SK-N-SH (cell line): ENCODE results near the gene RPL11. TPM values are rescaled to one million over a fixed set of nuclear protein-coding genes. Genes with fewer than 3 reads are reported as not detected.

Experiments
- CTCF ChIA-PET: fragments of 300-600, 350-600 bp; formaldehyde crosslinking; extraction: SDS; loops from one replicate; lab custom pipeline; 2021; lab: Yijun Ruan, JAX
- POLR2A ChIA-PET: fragments of 350-600 bp; sonication (Branson Sonifier 250); formaldehyde crosslinking; extraction: SDS; loops from one replicate; lab custom pipeline; 2020; ENCODE audit warnings: antibody characterized with exemption, inconsistent platforms; lab: Yijun Ruan, JAX
- DNase-seq: peaks from one replicate; pipeline ENCODE4 v3.0.0; 2012
- H2AFZ ChIP-seq: fragments of 200-600 bp; sonication (generic); 2 replicates; pipeline ENCODE4 v1.8.1; 2016; ENCODE audit warnings: antibody characterized with exemption, mild to moderate bottlenecking, low read depth
- H3F3A ChIP-seq: fragments of 200-600 bp; sonication (generic); replicated peaks from 2 replicates; pipeline ENCODE3; 2016; ENCODE audit warnings: antibody characterized with exemption, mild to moderate bottlenecking; ENCODE audit not compliant: insufficient read depth
- H3K27ac ChIP-seq, 2 experiments: fragments of 200-500 bp in 1 of 2; fragments of 200-600 bp in 1 of 2; sonication (Bioruptor generic) in 1 of 2; sonication (generic), shearing (Covaris generic) in 1 of 2; 2 replicates each; pipeline versions ENCODE4 v1.5.1 to v1.6.1; 2014 to 2016; ENCODE audit warnings: low read depth in 2 of 2, inconsistent platforms in 1 of 2, low read length in 1 of 2, mild to moderate bottlenecking in 1 of 2, mixed read lengths in 1 of 2
- H3K27me3 ChIP-seq: fragments of 200-600 bp; sonication (generic), shearing (Covaris generic); 2 replicates; pipeline ENCODE4 v1.6.1; 2016; ENCODE audit warnings: mixed run types; ENCODE audit not compliant: insufficient read depth
- H3K36me3 ChIP-seq, 2 experiments: fragments of 200-500 bp in 1 of 2; fragments of 200-600 bp in 1 of 2; sonication (Bioruptor generic) in 1 of 2; sonication (generic) in 1 of 2; replicated peaks in 1 of 2; 2 replicates each; pipeline versions ENCODE3 to v1.5.1; 2014 to 2016; ENCODE audit warnings: low read length in 1 of 2, mild to moderate bottlenecking in 1 of 2; ENCODE audit not compliant: insufficient read depth in 2 of 2, control insufficient read depth in 1 of 2
- H3K4me1 ChIP-seq, 2 experiments: fragments of 200-500 bp in 1 of 2; fragments of 200-600 bp in 1 of 2; sonication (Bioruptor generic) in 1 of 2; sonication (generic), shearing (Covaris generic) in 1 of 2; 2 replicates each; pipeline versions ENCODE4 v1.5.1 to v1.6.1; 2014 to 2016; ENCODE audit warnings: low read depth in 1 of 2, low read length in 1 of 2, mixed run types in 1 of 2; ENCODE audit not compliant: insufficient read depth in 2 of 2, control insufficient read depth in 1 of 2
- H3K4me2 ChIP-seq: fragments of 200-600 bp; sonication (generic), shearing (Covaris generic); 2 replicates; pipeline ENCODE4 v1.6.1; 2017; ENCODE audit warnings: mixed run types
- H3K4me3 ChIP-seq, 2 experiments: fragments of 200-500 bp in 1 of 2; fragments of 200-600 bp in 1 of 2; sonication (Bioruptor generic) in 1 of 2; sonication (generic), shearing (Covaris generic) in 1 of 2; 2 replicates each; pipeline versions ENCODE4 v1.5.1 to v1.8.1; 2014 to 2016; ENCODE audit warnings: low read depth in 2 of 2, inconsistent platforms in 1 of 2, low read length in 1 of 2, mild to moderate bottlenecking in 1 of 2, mixed read lengths in 1 of 2, moderate library complexity in 1 of 2
- H3K79me2 ChIP-seq: fragments of 200-600 bp; sonication (generic); 2 replicates; pipeline ENCODE4 v1.8.1; 2017; ENCODE audit warnings: mild to moderate bottlenecking; ENCODE audit not compliant: insufficient read depth
- H3K9ac ChIP-seq: fragments of 200-600 bp; sonication (generic); 2 replicates; pipeline ENCODE4 v1.6.1; 2017; ENCODE audit warnings: mixed run types
- H3K9me2 ChIP-seq: fragments of 200-600 bp; sonication (generic); 2 replicates; pipeline ENCODE4 v1.6.1; 2017; ENCODE audit warnings: mixed run types
- H3K9me3 ChIP-seq: fragments of 200-600 bp; sonication (generic); 2 replicates; pipeline ENCODE4 v1.6.1; 2017; ENCODE audit warnings: mixed run types, mild to moderate bottlenecking, moderate library complexity
- H4K20me1 ChIP-seq: fragments of 200-600 bp; sonication (generic); 2 replicates; pipeline ENCODE4 v1.6.1; 2017; ENCODE audit warnings: mild to moderate bottlenecking, mixed run types; ENCODE audit not compliant: insufficient read depth
- CHD2 ChIP-seq: fragments of 150-350 bp; IDR thresholded peaks from 2 replicates; pipeline ENCODE4 v1.6.1; 2018; ENCODE audit warnings: low read length; ENCODE audit not compliant: partially characterized antibody
- CTCF ChIP-seq: fragments of 200-600 bp; sonication (generic); IDR thresholded peaks from 2 replicates; pipeline ENCODE4 v1.6.1; 2017; ENCODE audit warnings: antibody characterized with exemption, mild to moderate bottlenecking, moderate library complexity
- FOXJ3 ChIP-seq: sonication (generic); formaldehyde crosslinking; IDR thresholded peaks from 2 replicates; pipeline ENCODE4 v1.5.1; 2020; ENCODE audit warnings: mild to moderate bottlenecking, missing genetic modification reagents
- MAX ChIP-seq: IDR thresholded peaks from 2 replicates; pipeline ENCODE4 v1.4.0; 2012; ENCODE audit warnings: low read depth
- POLR2AphosphoS5 ChIP-seq: IDR thresholded peaks from 2 replicates; pipeline ENCODE4 v1.6.1; 2012; ENCODE audit warnings: low read depth, low read length
- SIN3A ChIP-seq: IDR thresholded peaks from 2 replicates; pipeline ENCODE4 v1.6.1; 2012; ENCODE audit warnings: low read depth, mild to moderate bottlenecking, low read length, moderate library complexity, borderline replicate concordance
- SMC3 ChIP-seq: IDR thresholded peaks from 2 replicates; pipeline ENCODE4 v1.6.1; 2012; ENCODE audit warnings: low read depth, low read length, improper control_type of control experiment
- TCF12 ChIP-seq: IDR thresholded peaks from 2 replicates; pipeline ENCODE4 v1.4.0; 2012
- USF2 ChIP-seq: fragments of 150-350 bp; IDR thresholded peaks from 2 replicates; pipeline ENCODE4 v1.6.1; 2017; ENCODE audit warnings: antibody characterized with exemption, low read length, low read depth, borderline replicate concordance
- ZBTB33 ChIP-seq: IDR thresholded peaks from 2 replicates; pipeline ENCODE4 v1.4.0; 2012; ENCODE audit warnings: low read depth, borderline replicate concordance
- WGBS: methylation state at CpG from one replicate; pipeline ENCODE4 v1.1.6; 2017; ENCODE audit warnings: low lambda C conversion rate; 5-methylcytosine and 5-hydroxymethylcytosine counted together
- polyA plus RNA-seq, 3 experiments: library from polyadenylated mRNA; depleted of rRNA; stranded (reverse); fragments of >200 nt; gene quantifications; 2 replicates each; pipeline ENCODE4 v1.2.3, GENCODE V29; 2012
- TF ChIP-seq, protein P1 (sequence below): fragments of 150-350 bp; IDR thresholded peaks from 2 replicates; pipeline ENCODE4 v1.6.1; 2016; ENCODE audit warnings: mild to moderate bottlenecking, low read depth, low read length
- TF ChIP-seq, protein P2 (sequence below): IDR thresholded peaks from 2 replicates; pipeline ENCODE4; 2012

The RPL11 gene
- polyA plus RNA-seq, 1 of the 3 experiments (the other 2 are of a cell fraction): 2,255 TPM

- TF ChIP-seq TCF12 (no peak), FOXJ3 (no peak), CTCF (no peak)
- TF ChIP-seq, protein P1, sequence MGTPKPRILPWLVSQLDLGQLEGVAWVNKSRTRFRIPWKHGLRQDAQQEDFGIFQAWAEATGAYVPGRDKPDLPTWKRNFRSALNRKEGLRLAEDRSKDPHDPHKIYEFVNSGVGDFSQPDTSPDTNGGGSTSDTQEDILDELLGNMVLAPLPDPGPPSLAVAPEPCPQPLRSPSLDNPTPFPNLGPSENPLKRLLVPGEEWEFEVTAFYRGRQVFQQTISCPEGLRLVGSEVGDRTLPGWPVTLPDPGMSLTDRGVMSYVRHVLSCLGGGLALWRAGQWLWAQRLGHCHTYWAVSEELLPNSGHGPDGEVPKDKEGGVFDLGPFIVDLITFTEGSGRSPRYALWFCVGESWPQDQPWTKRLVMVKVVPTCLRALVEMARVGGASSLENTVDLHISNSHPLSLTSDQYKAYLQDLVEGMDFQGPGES: no peak
These were observed 45.0 kb downstream of the RPL11 start (continued) for GRCh38 chr1:23736437-23737134.

DNA sequence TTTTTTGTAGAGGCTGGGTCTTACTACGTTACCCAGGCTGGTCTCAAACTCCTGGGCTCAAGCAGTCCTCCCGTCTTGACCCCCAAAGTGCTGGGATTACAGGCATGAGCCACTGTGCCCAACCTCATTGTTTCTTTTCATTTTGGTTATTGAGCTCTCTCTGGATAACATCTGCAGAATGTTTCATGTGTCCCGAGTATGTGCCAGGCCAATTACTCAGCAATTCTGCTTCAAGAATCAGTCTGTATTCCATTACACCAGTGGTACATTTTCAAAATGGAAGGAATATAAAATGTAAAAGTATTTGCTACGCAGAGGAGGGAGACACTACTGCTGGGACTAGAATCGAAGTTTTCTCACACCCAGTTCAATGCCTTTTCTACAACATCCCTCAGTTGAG lies 50.0 kb downstream of the RPL11 start:
- Histone ChIP-seq H2AFZ (no peak overlapping the region), H3K4me2 (no peak overlapping the region), H3K27me3 (no peaks in the 10 kb centered on the region), H4K20me1 (peaks cover 27% of the 10 kb centered on the region), H3K4me1 (peaks cover 4 to 14% of the 10 kb centered on the region in 2 experiments; a peak in 2 of 4 replicates), H3F3A (peaks cover 26% of the 10 kb centered on the region), H3K27ac (no peak overlapping the region), H3K36me3 (peaks cover 1 to 2% of the 10 kb centered on the region in 2 experiments), H3K79me2 (peaks cover 33% of the 10 kb centered on the region), H3K9me2 (no peaks in the 10 kb centered on the region), H3K4me3 (no peak overlapping the region), H3K9ac (no peak overlapping the region), H3K9me3 (no peaks in the 10 kb centered on the region)
- no peak for DNase-seq
- ChIA-PET POLR2A (no interaction called here), CTCF (no interaction called here)
- no peak for TF ChIP-seq ZBTB33
- TF ChIP-seq SMC3: no peak
- TF ChIP-seq, protein P2, sequence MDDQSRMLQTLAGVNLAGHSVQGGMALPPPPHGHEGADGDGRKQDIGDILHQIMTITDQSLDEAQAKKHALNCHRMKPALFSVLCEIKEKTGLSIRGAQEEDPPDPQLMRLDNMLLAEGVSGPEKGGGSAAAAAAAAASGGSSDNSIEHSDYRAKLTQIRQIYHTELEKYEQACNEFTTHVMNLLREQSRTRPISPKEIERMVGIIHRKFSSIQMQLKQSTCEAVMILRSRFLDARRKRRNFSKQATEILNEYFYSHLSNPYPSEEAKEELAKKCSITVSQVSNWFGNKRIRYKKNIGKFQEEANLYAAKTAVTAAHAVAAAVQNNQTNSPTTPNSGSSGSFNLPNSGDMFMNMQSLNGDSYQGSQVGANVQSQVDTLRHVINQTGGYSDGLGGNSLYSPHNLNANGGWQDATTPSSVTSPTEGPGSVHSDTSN: no peak
- TF ChIP-seq, protein P1: no peak
- TF ChIP-seq FOXJ3: no peak
- no peak for TF ChIP-seq POLR2AphosphoS5
- TF ChIP-seq CHD2: no peak
- no peak for TF ChIP-seq TCF12
- TF ChIP-seq SIN3A: no peak
- no peak for TF ChIP-seq MAX
- no peak for TF ChIP-seq USF2
- WGBS: 87% methylated on average over 5 of the region's 5 CpGs
